ENCODE measurements around the gene APOL2.

GRCh38 chr22:36281781-36282327, 42.5 kb upstream of the APOL2 start:
- TF ChIP-seq CTCF (IDR thresholded peaks at IDR 0.05; ENCODE audit: low read length): no peak
- no peak for TF ChIP-seq EZH2 (IDR thresholded peaks at IDR 0.05; ENCODE audit: borderline replicate concordance, low read length)
